ENCODE results near the gene TSKS.

TSKS gene

DNA sequence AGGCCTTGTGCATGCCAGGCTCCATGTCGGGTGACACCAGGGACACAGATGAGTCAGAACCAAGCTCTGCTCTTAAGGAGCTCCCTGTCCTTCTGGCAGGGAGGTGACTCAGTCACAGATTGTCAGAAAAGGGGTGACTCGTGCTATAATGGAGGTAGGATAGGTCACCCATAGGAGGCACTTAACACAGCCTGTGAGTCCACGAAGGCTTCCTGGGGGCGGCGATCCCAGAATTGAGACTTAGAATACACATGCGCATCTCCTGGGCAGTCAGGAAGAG, 30.4 kb upstream of the TSKS start:
- DNase-seq: no peak

DNA sequence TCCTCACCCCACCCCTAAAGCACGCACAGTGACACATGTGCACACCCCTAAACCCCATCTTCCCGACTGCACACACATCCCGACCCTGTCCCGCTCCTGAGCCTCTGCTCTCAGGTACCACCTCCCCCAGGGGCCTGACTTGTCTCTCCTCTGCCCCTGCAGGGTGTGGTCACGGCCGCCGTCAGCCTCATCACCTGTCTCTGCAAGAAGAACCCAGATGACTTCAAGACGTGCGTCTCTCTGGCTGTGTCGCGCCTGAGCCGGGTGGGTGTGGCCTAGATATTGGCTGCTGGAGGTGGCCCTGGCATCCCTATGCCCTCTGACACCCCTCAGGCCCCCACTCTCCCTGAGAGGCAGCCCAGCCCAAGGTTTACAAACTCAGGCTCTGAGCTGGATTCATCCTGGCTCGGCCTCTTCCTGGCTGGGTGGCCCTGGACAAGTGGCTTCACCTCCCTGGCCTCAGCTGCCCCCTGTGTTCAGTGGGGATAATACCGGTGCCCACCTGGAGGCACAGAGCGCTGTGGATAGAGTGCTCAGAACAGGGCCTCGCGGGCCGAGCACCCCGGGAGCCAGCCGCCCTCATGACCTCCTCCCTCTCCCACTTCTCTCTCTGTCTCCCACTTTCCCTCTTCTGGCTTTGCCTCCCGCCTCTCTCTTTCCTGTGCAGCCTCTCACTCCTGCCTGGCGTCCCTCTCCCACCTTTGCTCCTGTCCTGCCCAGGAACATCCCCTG, 29.9 kb upstream of the TSKS start:
- DNase-seq: no peak

GRCh38 chr19:49791776-49792445, 28.8 kb upstream of the TSKS start:
- DNase-seq: no peak

- DNase-seq: no peak
These were observed 27.8 kb upstream of the TSKS start for GRCh38 chr19:49790866-49791265.

DNA sequence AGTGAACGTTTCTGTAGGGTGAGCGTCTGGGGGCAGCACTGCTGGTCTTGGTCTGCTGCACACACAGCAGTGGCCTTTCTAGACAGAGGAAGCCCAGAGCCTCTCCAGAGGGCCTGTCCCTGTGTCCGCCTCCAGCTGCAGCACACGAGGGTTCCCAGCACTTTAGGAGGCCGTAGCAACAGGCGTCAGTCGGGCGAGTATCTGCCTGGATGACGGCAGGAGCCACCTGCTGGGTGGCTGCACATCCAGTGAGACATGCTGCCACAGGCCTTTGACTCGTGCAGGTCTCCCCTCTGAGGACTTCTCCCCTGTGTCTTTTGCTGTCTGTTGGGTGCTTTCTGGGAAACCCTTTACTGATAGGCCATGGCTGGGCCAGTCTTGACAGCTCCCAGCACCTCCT, 25.8 kb upstream of the TSKS start:
- DNase-seq: no peak

DNA sequence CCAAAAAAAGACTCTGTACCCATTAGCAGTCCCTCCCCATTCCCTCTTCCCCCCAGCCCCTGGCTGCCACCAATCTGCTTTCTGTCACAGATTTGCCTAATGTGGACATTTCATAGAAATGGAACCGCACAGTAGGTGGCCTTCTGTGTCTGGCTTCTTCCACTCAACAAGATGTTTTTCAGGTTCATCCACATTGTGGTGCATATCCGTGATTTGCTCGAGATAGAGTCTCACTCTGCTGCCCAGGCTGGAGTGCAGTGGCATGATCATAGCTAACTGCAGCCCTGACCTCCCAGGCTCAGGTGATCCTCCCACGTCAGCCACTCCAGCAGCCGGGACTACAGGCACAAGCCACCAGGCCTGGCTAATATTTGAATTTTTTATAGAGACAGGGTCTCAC, 24.6 kb upstream of the TSKS start:
- no peak for DNase-seq

GRCh38 chr19:49786376-49786820, 23.3 kb upstream of the TSKS start:
- DNase-seq: no peak

- DNase-seq: no peak
These were observed 19.4 kb upstream of the TSKS start for GRCh38 chr19:49782515-49782914.

DNA sequence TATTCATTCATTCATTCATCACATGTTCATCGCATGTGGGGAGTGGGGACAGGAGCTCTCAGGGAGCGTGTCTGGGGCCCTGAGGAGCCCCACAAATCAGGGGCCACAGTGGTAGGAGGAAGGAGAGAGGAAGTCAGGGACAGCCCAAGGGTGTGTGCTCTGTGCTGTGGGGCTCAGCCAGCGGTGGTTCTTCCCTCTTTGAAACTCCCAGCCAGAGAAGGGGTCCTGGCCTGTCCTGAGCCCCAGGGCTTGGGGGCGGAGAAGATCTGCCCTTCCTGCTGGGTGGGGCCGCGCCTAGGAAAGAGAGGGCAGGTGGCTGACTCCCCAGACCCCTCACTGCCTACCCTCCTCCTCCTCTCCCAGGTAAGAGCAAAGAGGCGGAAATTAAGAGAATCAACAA, 18.3 kb upstream of the TSKS start:
- DNase-seq: no peak

DNA sequence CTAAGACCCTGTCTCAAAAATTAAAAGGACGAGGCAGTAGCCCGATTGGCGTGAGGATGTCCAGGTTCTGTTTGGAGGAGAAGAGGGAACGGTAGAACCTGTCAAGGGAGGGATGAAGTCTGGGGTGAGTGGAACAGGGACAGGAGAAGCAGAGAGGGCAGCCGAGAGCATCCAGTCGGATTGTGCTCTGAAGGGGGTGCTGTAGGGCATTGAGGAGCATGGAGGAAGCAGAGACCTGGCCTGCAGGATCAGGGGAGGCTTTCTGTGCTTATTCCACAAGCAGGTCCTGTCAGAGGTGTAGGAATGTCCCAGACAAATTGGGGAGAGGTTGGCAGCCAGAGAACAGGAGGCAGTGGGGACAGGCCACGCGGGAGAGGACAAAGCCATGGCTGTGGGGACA, 17.8 kb upstream of the TSKS start:
- no peak for DNase-seq

- DNase-seq: no peak
These were observed 16.8 kb upstream of the TSKS start for GRCh38 chr19:49779731-49780555.

DNA sequence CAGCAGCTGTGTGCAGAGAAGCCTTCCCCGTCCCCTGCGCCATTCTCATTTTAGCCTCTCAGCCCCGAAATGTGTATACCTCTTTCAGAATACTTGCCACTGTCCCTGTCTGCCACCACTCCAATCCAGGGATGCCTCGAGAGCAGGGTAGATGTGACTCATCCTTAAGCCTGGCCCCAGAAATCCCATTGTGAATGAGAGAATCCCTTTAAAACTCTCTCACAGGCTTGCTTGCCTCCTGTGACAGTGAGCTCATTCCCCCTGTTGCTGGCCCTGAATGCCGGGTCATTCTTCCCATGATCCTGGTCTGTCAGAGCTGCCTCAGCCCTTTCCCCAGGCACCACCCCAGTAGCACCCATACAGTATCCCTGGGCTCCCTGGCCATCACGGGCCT, 13.3 kb upstream of the TSKS start:
- DNase-seq: no peak

DNA sequence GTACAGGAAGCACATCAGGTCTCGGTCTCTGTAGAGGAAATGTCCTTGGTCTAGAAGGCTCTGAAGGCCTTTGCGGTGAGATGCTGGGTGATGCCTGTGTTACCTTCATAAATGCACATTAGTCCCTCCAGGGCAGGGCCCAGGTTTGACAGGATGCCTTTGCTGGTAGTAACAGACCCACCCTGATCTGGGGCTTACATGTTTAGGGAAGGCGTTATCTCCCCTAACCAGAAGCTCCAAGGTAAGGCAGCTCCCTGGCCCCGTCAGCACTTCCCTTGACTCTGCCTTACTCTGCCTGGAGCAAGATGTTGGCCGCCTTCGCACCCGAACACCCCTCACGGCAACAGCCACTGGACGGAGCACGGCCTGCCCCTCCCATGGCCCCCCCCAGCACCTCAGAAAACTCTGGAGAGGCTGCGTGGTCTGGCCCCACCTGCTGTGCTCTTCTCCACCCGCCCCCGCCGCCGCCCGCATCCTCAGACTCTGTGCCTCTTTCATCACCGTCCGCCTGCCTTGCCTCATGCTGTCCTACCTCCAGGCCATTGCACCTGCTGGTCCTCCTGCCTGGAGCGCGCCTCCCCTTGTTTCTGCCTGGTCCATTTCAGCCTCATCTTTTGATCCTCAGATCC, 12.8 kb upstream of the TSKS start:
- DNase-seq: peak; percentile 92

DNA sequence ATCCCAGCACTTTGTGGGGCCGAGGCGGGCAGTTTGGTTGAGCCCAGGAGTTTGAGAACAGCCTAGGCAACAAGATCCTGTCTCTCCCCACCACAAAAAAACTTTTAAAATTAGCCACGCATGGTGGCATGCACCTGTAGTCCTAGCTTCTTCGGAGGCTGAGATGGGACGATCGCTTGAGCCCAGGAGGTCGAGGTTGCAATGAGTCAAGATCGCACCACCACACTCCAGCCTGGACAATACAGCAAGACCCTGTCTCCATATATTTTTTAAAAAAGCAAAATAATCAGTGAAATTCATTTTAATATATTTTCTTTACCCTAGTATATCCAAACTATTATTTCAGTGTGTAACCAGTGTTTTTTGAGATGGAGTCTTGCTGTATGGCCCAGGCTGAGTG, 11.9 kb upstream of the TSKS start:
- DNase-seq: no peak

GRCh38 chr19:49773663-49774350, 10.7 kb upstream of the TSKS start:
- DNase-seq: peak; percentile 60

DNA sequence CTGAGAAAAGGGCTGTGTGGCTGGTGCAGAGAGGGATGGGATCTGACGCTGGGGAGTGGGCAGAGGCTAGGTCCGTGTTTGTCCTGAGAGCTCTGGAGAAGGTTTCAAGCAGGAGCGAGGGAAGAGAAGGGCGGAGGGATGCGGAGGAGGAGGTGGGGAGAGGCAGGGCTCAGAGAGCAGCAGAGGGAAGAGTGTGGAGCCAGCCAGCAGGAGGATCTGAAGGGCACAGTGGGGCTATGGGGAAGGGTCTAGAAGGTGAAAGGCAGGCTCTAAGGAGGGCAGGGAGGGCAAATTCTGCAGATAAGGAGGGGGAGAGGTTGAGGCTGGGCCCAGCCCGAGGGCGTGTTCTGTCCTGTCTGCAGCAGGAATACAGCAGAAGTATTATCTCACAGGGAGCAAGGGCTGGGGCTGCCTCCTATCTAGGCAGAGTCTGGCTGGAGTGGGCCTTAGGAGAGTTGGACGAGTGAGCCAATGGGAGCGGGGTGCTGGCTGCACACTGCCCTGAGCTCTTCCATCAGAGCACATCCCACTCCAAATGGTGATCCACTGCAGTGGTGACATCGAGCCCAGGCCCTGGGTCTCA, 9.8 kb upstream of the TSKS start:
- peak; percentile 89 for DNase-seq

- DNase-seq: no peak
These were observed 8.6 kb upstream of the TSKS start for GRCh38 chr19:49771674-49772139.

GRCh38 chr19:49770529-49770928, 7.4 kb upstream of the TSKS start:
- peak; percentile 47 for DNase-seq

- DNase-seq: no peak
These were observed 5.0 kb upstream of the TSKS start for GRCh38 chr19:49767967-49768581.

DNA sequence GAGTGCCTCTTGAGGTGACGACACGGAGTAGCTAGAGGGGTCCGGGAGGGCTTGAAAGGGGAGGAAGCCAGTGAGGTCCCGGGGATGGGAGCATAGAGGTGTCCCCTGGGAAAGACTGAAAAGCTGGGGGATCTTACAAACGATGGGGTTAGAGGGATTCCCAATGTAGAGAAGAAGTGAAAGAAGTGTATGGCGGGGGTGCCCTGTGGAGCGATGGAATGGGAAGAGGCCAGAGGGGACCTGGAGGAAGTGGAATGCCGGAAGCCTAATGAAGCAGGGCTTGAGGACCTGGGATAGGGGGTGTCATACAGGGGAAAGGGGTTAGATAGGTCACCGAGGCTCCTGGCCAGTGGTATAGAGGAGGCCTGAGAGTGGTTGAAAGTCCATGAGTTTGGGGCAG, 4.3 kb upstream of the TSKS start:
- DNase-seq: no peak

DNA sequence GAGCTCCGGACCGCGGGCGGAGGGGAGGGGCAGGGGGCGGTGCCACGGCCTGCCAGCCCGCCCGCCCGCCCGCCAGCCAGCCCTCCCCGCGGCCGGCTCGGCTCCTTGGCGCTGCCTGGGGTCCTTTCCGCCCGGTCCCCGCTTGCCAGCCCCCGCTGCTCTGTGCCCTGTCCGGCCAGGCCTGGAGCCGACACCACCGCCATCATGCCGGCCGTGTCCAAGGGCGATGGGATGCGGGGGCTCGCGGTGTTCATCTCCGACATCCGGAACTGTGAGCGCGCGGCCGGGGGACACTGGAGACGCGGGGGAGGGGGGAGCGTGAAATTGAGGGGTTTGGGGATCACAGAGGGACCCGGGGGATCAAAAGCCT, 3.8 kb upstream of the TSKS start, which contains the start of gene AP2A1:
TSS of gene AP2A1 (plus strand) at position 72 of the 370 bp plus-strand sequence. CDS start at position 205, 133 bp downstream.
- DNase-seq: no peak
